SK-N-SH treated with all-trans-retinoic acid at 6 μM for 48 hours (cell line): ENCODE data around the gene SCARB2.
A peak's percentile ranks its signal among the peaks of the same experiment; 100 is the strongest.

ENCODE experiments used
- ATAC-seq: fragments of 200-7000 bp; cut with Tn5 transposase; 3 replicates; pipeline ENCODE4 v1.9.1; 2020; ENCODE audit warnings: mild to moderate bottlenecking, moderate library complexity
- ARNTL ChIP-seq: fragments of 450-650 bp; formaldehyde crosslinking; IDR thresholded peaks from 2 replicates; pipeline ENCODE4 v1.5.0; 2020; ENCODE audit warnings: low read depth, mild to moderate bottlenecking, moderate library complexity, borderline replicate concordance
- BACH2 ChIP-seq: fragments of 250-450 bp; sonication (Bioruptor Pico); IDR thresholded peaks from 2 replicates; pipeline ENCODE4 v1.9.0; 2021; ENCODE audit warnings: mild to moderate bottlenecking, borderline replicate concordance
- CSDC2 ChIP-seq: fragments of 250-450 bp; sonication (Bioruptor Pico); IDR thresholded peaks from 2 replicates; pipeline ENCODE4 v1.5.0; 2020; ENCODE audit warnings: mild to moderate bottlenecking, moderate library complexity
- GLIS3 ChIP-seq: fragments of 250-450 bp; sonication (Bioruptor Pico); IDR thresholded peaks from 2 replicates; pipeline ENCODE4 v1.5.0; 2020; ENCODE audit warnings: mild to moderate bottlenecking, moderate library complexity
- ISL1 ChIP-seq: fragments of 250-450 bp; sonication (Bioruptor Pico); IDR thresholded peaks from 2 replicates; pipeline ENCODE4 v2.1.2; 2022; ENCODE audit warnings: mild to moderate bottlenecking, moderate library complexity
- OSR1 ChIP-seq: fragments of 250-450 bp; sonication (Bioruptor Pico); IDR thresholded peaks from 2 replicates; pipeline ENCODE4 v1.8.0; 2022; ENCODE audit warnings: moderate library complexity, mild to moderate bottlenecking, inconsistent platforms
- PPARA ChIP-seq: fragments of 250-450 bp; sonication (Bioruptor Pico); IDR thresholded peaks from 2 replicates; pipeline ENCODE4 v1.5.0; 2020; ENCODE audit warnings: mild to moderate bottlenecking, borderline replicate concordance
- RARB ChIP-seq: fragments of 250-450 bp; sonication (Bioruptor Pico); IDR thresholded peaks from 2 replicates; pipeline ENCODE4 v1.8.0; 2021; ENCODE audit warnings: mild to moderate bottlenecking, moderate library complexity
- SNAI2 ChIP-seq: fragments of 250-450 bp; sonication (Bioruptor Pico); IDR thresholded peaks from 2 replicates; pipeline ENCODE4 v1.5.0; 2020; ENCODE audit warnings: mild to moderate bottlenecking, moderate library complexity
- TCF4 ChIP-seq: fragments of 250-450 bp; sonication (Bioruptor Pico); IDR thresholded peaks from 2 replicates; pipeline ENCODE4 v1.8.0; 2021; ENCODE audit warnings: mild to moderate bottlenecking, moderate library complexity, borderline replicate concordance
- TOX ChIP-seq: fragments of 250-450 bp; sonication (Bioruptor Pico); IDR thresholded peaks from 2 replicates; pipeline ENCODE4 v1.8.0; 2021; ENCODE audit warnings: mild to moderate bottlenecking, moderate library complexity, borderline replicate concordance
- ZC3H10 ChIP-seq: fragments of 250-450 bp; sonication (Bioruptor Pico); IDR thresholded peaks from 2 replicates; pipeline ENCODE4 v1.5.1; 2021; ENCODE audit warnings: mild to moderate bottlenecking, moderate library complexity
- ZFP3 ChIP-seq: fragments of 250-450 bp; sonication (Bioruptor Pico); IDR thresholded peaks from 2 replicates; pipeline ENCODE4 v1.5.0; 2020; ENCODE audit warnings: mild to moderate bottlenecking, moderate library complexity
- ZFP30 ChIP-seq: fragments of 450-650 bp; formaldehyde crosslinking; IDR thresholded peaks from 2 replicates; pipeline ENCODE4 v1.5.0; 2022; ENCODE audit warnings: mild to moderate bottlenecking, moderate library complexity
- ZNF565 ChIP-seq: fragments of 450-650 bp; formaldehyde crosslinking; conservative IDR thresholded peaks from 2 replicates; pipeline ENCODE4 v1.5.0; 2020; ENCODE audit warnings: low read depth, mild to moderate bottlenecking, moderate library complexity
- ZNF70 ChIP-seq: fragments of 450-650 bp; formaldehyde crosslinking; IDR thresholded peaks from 2 replicates; pipeline ENCODE4 v1.5.0; 2020; ENCODE audit warnings: mild to moderate bottlenecking, moderate library complexity
- ZNF8 ChIP-seq: fragments of 450-650 bp; formaldehyde crosslinking; IDR thresholded peaks from 2 replicates; pipeline ENCODE4 v1.5.0; 2020; ENCODE audit warnings: mild to moderate bottlenecking, moderate library complexity
- TF ChIP-seq, protein P1 (sequence below): fragments of 250-450 bp; sonication (Bioruptor Pico); IDR thresholded peaks from 2 replicates; pipeline ENCODE4 v1.8.0; 2020; ENCODE audit warnings: mild to moderate bottlenecking, moderate library complexity, borderline replicate concordance
- TF ChIP-seq, protein P2 (sequence below): fragments of 250-450 bp; sonication (Bioruptor Pico); IDR thresholded peaks from 2 replicates; pipeline ENCODE4 v1.5.0; 2020; ENCODE audit warnings: mild to moderate bottlenecking, moderate library complexity
- TF ChIP-seq, protein P3 (sequence below): fragments of 250-450 bp; sonication (Bioruptor Pico); IDR thresholded peaks from 2 replicates; pipeline ENCODE4 v1.5.1; 2020; ENCODE audit warnings: low read depth, mild to moderate bottlenecking, moderate library complexity
- TF ChIP-seq, protein P4 (sequence below): fragments of 250-450 bp; sonication (Bioruptor Pico); IDR thresholded peaks from 2 replicates; pipeline ENCODE4 v1.8.0; 2021; ENCODE audit warnings: low read depth, mild to moderate bottlenecking, moderate library complexity, borderline replicate concordance

Gene SCARB2

DNA sequence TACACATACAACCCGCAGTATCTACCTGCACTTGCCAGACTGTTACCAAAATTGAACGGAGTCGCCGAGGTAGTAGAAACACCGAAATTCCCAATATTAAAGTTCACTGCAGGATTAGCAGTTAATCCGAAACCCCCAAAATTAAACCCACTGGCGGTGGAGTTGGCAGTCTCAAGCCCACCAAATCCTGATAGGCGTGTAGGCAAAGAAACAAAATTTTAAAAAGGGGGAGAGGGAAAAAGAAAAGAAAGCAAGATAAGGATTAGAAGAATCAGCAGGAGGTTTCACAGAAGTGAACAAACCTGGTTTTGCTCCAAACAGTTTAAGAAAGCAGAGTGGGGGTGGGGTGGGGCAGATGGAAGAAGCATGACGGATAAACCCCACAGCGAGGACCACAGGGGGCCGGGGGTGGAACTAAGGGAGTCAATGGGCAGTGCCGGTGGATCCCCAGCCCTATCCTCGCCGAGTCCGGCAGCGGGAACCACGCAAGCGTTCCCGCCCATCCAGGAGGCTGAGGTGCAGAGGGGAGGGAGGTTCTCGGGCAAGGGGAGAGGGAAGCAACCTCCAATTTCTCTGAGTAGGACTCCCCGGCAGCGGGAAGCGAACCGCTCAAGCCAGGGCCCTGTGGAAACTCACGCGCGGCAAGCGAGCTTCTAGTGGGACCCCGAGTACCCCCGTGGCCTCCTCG is 66.0 kb downstream of the SCARB2 start:
- peak; percentile 92 for ATAC-seq
- no peak for TF ChIP-seq ZNF565 (CRISPR knock-in tag)
- TF ChIP-seq GLIS3 = no peak
- TF ChIP-seq, protein P1, sequence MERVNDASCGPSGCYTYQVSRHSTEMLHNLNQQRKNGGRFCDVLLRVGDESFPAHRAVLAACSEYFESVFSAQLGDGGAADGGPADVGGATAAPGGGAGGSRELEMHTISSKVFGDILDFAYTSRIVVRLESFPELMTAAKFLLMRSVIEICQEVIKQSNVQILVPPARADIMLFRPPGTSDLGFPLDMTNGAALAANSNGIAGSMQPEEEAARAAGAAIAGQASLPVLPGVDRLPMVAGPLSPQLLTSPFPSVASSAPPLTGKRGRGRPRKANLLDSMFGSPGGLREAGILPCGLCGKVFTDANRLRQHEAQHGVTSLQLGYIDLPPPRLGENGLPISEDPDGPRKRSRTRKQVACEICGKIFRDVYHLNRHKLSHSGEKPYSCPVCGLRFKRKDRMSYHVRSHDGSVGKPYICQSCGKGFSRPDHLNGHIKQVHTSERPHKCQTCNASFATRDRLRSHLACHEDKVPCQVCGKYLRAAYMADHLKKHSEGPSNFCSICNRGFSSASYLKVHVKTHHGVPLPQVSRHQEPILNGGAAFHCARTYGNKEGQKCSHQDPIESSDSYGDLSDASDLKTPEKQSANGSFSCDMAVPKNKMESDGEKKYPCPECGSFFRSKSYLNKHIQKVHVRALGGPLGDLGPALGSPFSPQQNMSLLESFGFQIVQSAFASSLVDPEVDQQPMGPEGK = no peak
- no peak for TF ChIP-seq PPARA (CRISPR knock-in tag)
- TF ChIP-seq, protein P2, sequence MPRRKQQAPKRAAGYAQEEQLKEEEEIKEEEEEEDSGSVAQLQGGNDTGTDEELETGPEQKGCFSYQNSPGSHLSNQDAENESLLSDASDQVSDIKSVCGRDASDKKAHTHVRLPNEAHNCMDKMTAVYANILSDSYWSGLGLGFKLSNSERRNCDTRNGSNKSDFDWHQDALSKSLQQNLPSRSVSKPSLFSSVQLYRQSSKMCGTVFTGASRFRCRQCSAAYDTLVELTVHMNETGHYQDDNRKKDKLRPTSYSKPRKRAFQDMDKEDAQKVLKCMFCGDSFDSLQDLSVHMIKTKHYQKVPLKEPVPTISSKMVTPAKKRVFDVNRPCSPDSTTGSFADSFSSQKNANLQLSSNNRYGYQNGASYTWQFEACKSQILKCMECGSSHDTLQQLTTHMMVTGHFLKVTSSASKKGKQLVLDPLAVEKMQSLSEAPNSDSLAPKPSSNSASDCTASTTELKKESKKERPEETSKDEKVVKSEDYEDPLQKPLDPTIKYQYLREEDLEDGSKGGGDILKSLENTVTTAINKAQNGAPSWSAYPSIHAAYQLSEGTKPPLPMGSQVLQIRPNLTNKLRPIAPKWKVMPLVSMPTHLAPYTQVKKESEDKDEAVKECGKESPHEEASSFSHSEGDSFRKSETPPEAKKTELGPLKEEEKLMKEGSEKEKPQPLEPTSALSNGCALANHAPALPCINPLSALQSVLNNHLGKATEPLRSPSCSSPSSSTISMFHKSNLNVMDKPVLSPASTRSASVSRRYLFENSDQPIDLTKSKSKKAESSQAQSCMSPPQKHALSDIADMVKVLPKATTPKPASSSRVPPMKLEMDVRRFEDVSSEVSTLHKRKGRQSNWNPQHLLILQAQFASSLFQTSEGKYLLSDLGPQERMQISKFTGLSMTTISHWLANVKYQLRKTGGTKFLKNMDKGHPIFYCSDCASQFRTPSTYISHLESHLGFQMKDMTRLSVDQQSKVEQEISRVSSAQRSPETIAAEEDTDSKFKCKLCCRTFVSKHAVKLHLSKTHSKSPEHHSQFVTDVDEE (CRISPR knock-in tag) = no peak
- TF ChIP-seq TCF4 (CRISPR knock-in tag) = no peak
- TF ChIP-seq ZFP3 = no peak
- TF ChIP-seq ZNF70 (CRISPR knock-in tag) = no peak
- TF ChIP-seq CSDC2 (CRISPR knock-in tag) = no peak
- TF ChIP-seq ISL1 (CRISPR knock-in tag) = no peak
- TF ChIP-seq, protein P3, sequence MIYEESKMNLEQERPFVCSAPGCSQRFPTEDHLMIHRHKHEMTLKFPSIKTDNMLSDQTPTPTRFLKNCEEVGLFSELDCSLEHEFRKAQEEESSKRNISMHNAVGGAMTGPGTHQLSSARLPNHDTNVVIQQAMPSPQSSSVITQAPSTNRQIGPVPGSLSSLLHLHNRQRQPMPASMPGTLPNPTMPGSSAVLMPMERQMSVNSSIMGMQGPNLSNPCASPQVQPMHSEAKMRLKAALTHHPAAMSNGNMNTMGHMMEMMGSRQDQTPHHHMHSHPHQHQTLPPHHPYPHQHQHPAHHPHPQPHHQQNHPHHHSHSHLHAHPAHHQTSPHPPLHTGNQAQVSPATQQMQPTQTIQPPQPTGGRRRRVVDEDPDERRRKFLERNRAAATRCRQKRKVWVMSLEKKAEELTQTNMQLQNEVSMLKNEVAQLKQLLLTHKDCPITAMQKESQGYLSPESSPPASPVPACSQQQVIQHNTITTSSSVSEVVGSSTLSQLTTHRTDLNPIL (CRISPR knock-in tag) = no peak
- no peak for TF ChIP-seq OSR1
- TF ChIP-seq ZC3H10 (CRISPR knock-in tag) = no peak
- no peak for TF ChIP-seq BACH2

DNA sequence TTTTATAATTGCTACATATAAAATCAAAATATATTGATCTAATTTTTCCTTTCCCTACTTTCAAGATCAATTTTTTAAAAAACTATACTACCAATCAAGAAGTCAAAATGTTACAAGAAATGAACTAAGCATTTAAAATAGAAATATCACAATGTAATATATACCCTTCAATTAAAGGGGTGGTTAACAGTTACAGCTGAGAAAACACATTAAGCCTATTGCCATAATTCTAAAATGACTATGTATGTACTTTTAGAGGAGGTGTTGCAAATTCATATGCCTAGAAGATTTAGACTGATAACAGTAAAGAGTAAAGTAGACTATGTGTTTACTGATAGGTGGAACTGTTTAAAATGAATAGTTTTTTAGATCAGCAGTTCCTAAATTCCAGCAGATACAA is 69.1 kb downstream of the SCARB2 start:
- TF ChIP-seq, protein P1 = no peak
- TF ChIP-seq ZC3H10 (CRISPR knock-in tag) (no peak), ARNTL (CRISPR knock-in tag) (no peak), ZFP3 (no peak), ISL1 (CRISPR knock-in tag) (no peak), PPARA (CRISPR knock-in tag) (no peak), RARB (CRISPR knock-in tag) (no peak), SNAI2 (CRISPR knock-in tag) (no peak), TCF4 (CRISPR knock-in tag) (no peak), ZFP30 (CRISPR knock-in tag) (no peak), ZNF8 (no peak), GLIS3 (no peak), OSR1 (no peak), ZNF565 (CRISPR knock-in tag) (no peak), ZNF70 (CRISPR knock-in tag) (no peak), TOX (CRISPR knock-in tag) (no peak)
- TF ChIP-seq, protein P3 (CRISPR knock-in tag) = no peak
- TF ChIP-seq, protein P4, sequence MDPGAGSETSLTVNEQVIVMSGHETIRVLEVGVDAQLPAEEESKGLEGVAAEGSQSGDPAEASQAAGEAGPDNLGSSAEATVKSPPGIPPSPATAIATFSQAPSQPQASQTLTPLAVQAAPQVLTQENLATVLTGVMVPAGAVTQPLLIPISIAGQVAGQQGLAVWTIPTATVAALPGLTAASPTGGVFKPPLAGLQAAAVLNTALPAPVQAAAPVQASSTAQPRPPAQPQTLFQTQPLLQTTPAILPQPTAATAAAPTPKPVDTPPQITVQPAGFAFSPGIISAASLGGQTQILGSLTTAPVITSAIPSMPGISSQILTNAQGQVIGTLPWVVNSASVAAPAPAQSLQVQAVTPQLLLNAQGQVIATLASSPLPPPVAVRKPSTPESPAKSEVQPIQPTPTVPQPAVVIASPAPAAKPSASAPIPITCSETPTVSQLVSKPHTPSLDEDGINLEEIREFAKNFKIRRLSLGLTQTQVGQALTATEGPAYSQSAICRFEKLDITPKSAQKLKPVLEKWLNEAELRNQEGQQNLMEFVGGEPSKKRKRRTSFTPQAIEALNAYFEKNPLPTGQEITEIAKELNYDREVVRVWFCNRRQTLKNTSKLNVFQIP (CRISPR knock-in tag) = no peak
- TF ChIP-seq, all 23 proteins: peak for 0
- ATAC-seq = no peak
